CD4-positive, CD25-positive, alpha-beta regulatory T cell (primary cell): ENCODE measurements around the gene PDGFD. TPM values are rescaled to one million over a fixed set of nuclear protein-coding genes. Genes with fewer than 3 reads are reported as not detected.

Source experiments
- ATAC-seq, 2 donors: fragments of 150-1000 bp; cut with Tn5 transposase; one replicate each; pipeline ENCODE4 v1.10.0; 2021; ENCODE audit warnings: low read depth in 2 of 2, moderate number of reproducible peaks in 2 of 2, moderate library complexity in 1 of 2
- DNase-seq, 3 donors: peaks; one replicate each; pipeline versions ENCODE4 v3.0.0 to v3.0.0-alpha.2; 2012 to 2022; ENCODE audit warnings: mixed read lengths in 1 of 3
- H3K27ac ChIP-seq: one replicate; pipeline ENCODE4 v1.7.0; 2013; ENCODE audit warnings: mild to moderate bottlenecking, low read length; ENCODE audit not compliant: insufficient read depth, poor library complexity, severe bottlenecking
- H3K27me3 ChIP-seq: one replicate; pipeline ENCODE4 v1.7.0; 2013; ENCODE audit warnings: low read length; ENCODE audit not compliant: control insufficient read depth, insufficient read depth
- H3K36me3 ChIP-seq: one replicate; pipeline ENCODE4 v1.7.0; 2013; ENCODE audit warnings: mild to moderate bottlenecking, low read length, moderate library complexity; ENCODE audit not compliant: control insufficient read depth, insufficient read depth
- H3K4me1 ChIP-seq: 2 replicates; pipeline ENCODE4 v1.7.0; 2013; ENCODE audit warnings: mild to moderate bottlenecking, low read length; ENCODE audit not compliant: insufficient read depth, control insufficient read depth, poor library complexity, severe bottlenecking
- H3K4me3 ChIP-seq: one replicate; pipeline ENCODE4 v1.7.0; 2013; ENCODE audit warnings: low read depth, mild to moderate bottlenecking, low read length, moderate library complexity
- H3K9me3 ChIP-seq, 2 experiments: 1 replicate in 1 of 2; 2 replicates in 1 of 2; pipeline ENCODE4 v1.7.0; 2013; ENCODE audit warnings: low read length in 2 of 2, mild to moderate bottlenecking in 1 of 2, moderate library complexity in 1 of 2; ENCODE audit not compliant: control insufficient read depth in 2 of 2
- H3K27ac Mint-ChIP-seq, 3 donors: one replicate each; pipeline ENCODE4 v1.8.0; 2020 to 2022; ENCODE audit warnings: mild to moderate bottlenecking in 3 of 3, mixed read lengths in 3 of 3, moderate library complexity in 2 of 3
- H3K27me3 Mint-ChIP-seq: one replicate; pipeline ENCODE4 v1.8.0; 2022; ENCODE audit warnings: mild to moderate bottlenecking, mixed read lengths
- H3K36me3 Mint-ChIP-seq: one replicate; pipeline ENCODE4 v1.8.0; 2020; ENCODE audit warnings: mixed read lengths
- H3K4me1 Mint-ChIP-seq, 4 donors: one replicate each; pipeline ENCODE4 v1.8.0; 2020 to 2022; ENCODE audit warnings: mixed read lengths in 4 of 4, mild to moderate bottlenecking in 1 of 4
- H3K4me3 Mint-ChIP-seq, 4 donors: one replicate each; pipeline ENCODE4 v1.8.0; 2020 to 2022; ENCODE audit warnings: mild to moderate bottlenecking in 4 of 4, mixed read lengths in 4 of 4, moderate library complexity in 3 of 4
- H3K9me3 Mint-ChIP-seq, 7 donors: one replicate each; pipeline ENCODE4 v1.8.0; 2020 to 2022; ENCODE audit warnings: mixed read lengths in 7 of 7, mild to moderate bottlenecking in 3 of 7, moderate library complexity in 2 of 7
- polyA plus RNA-seq, 4 donors: library from polyadenylated mRNA; unstranded; fragments of 300-500 nt; fragmentation: Illumina TruSeq; gene quantifications; one replicate each; pipeline ENCODE4 v1.2.3, GENCODE V29; 2021
- total RNA-seq: library from RNA; stranded (reverse); gene quantifications from one replicate; pipeline ENCODE4 v1.2.3, GENCODE V29; 2022

The PDGFD gene
- total and polyA plus RNA-seq, 5 donors from 2014 or later = 0.05 TPM; not detected in 4

GRCh38 chr11:103881584-103881983 lies 282.4 kb downstream of the PDGFD start:
- Histone ChIP-seq H3K9me3 (no peaks in the 10 kb centered on the region), H3K27ac (no peak overlapping the region), H3K4me3 (no peak overlapping the region), H3K36me3 (no peaks in the 10 kb centered on the region), H3K4me1 (no peaks in the 10 kb centered on the region), H3K27me3 (no peaks in the 10 kb centered on the region)
- ATAC-seq (no peak), DNase-seq (no peak)
- no peaks in the 10 kb centered on the region for H3K4me1 Mint-ChIP-seq
- H3K27ac Mint-ChIP-seq = no peak overlapping the region
- H3K4me3 Mint-ChIP-seq = no peak overlapping the region
- H3K27me3 Mint-ChIP-seq = no peaks in the 10 kb centered on the region
- no peaks in the 10 kb centered on the region for H3K36me3 Mint-ChIP-seq
- H3K9me3 Mint-ChIP-seq = peaks cover 0 to 10% (median 2%) of the 10 kb centered on the region in 7 donors

- no peaks in the 10 kb centered on the region for H3K27me3 Mint-ChIP-seq
- H3K27ac ChIP-seq = no peak overlapping the region
- ATAC-seq = no peak
- no peaks in the 10 kb centered on the region for H3K36me3 ChIP-seq
- no peaks in the 10 kb centered on the region for H3K36me3 Mint-ChIP-seq
- H3K4me1 ChIP-seq = no peaks in the 10 kb centered on the region
- DNase-seq = no peak
- H3K27me3 ChIP-seq = no peaks in the 10 kb centered on the region
- H3K27ac Mint-ChIP-seq = no peak overlapping the region
- peaks cover 0 to 10% (median 2%) of the 10 kb centered on the region in 7 donors for H3K9me3 Mint-ChIP-seq
- H3K9me3 ChIP-seq = no peaks in the 10 kb centered on the region
- no peak overlapping the region for H3K4me3 ChIP-seq
- no peak overlapping the region for H3K4me3 Mint-ChIP-seq
- no peaks in the 10 kb centered on the region for H3K4me1 Mint-ChIP-seq
Observed at GRCh38 chr11:103880968-103881367, 283.0 kb downstream of the PDGFD start.

- no peak overlapping the region for H3K27ac Mint-ChIP-seq
- H3K9me3 Mint-ChIP-seq = peaks cover 0 to 10% (median 2%) of the 10 kb centered on the region in 7 donors
- H3K9me3 ChIP-seq = no peaks in the 10 kb centered on the region
- no peaks in the 10 kb centered on the region for H3K36me3 ChIP-seq
- H3K4me1 Mint-ChIP-seq = no peaks in the 10 kb centered on the region
- H3K36me3 Mint-ChIP-seq = no peaks in the 10 kb centered on the region
- H3K4me3 ChIP-seq = no peak overlapping the region
- no peaks in the 10 kb centered on the region for H3K4me1 ChIP-seq
- H3K27me3 ChIP-seq = no peaks in the 10 kb centered on the region
- H3K27ac ChIP-seq = no peak overlapping the region
- ATAC-seq (no peak), DNase-seq (no peak)
- no peaks in the 10 kb centered on the region for H3K27me3 Mint-ChIP-seq
- H3K4me3 Mint-ChIP-seq = no peak overlapping the region
Observed at GRCh38 chr11:103878646-103879045, 285.3 kb downstream of the PDGFD start.

GRCh38 chr11:103877221-103877620 lies 286.7 kb downstream of the PDGFD start:
- Histone ChIP-seq H3K4me1 (no peaks in the 10 kb centered on the region), H3K9me3 (no peaks in the 10 kb centered on the region), H3K27ac (no peak overlapping the region), H3K4me3 (no peak overlapping the region), H3K36me3 (no peaks in the 10 kb centered on the region), H3K27me3 (no peaks in the 10 kb centered on the region)
- DNase-seq (no peak), ATAC-seq (no peak)
- peaks cover 0 to 10% (median 2%) of the 10 kb centered on the region in 7 donors for H3K9me3 Mint-ChIP-seq
- H3K4me1 Mint-ChIP-seq = no peaks in the 10 kb centered on the region
- H3K27me3 Mint-ChIP-seq = no peaks in the 10 kb centered on the region
- H3K27ac Mint-ChIP-seq = no peak overlapping the region
- H3K36me3 Mint-ChIP-seq = no peaks in the 10 kb centered on the region
- no peak overlapping the region for H3K4me3 Mint-ChIP-seq

GRCh38 chr11:103875855-103876510 lies 288.0 kb downstream of the PDGFD start:
- no peaks in the 10 kb centered on the region for H3K27me3 ChIP-seq
- H3K4me1 ChIP-seq = no peaks in the 10 kb centered on the region
- DNase-seq (no peak), ATAC-seq (no peak)
- Mint-ChIP-seq H3K4me1 (no peaks in the 10 kb centered on the region), H3K27ac (no peak overlapping the region), H3K36me3 (no peaks in the 10 kb centered on the region), H3K4me3 (no peak overlapping the region), H3K27me3 (no peaks in the 10 kb centered on the region), H3K9me3 (peaks cover 0 to 10% (median 2%) of the 10 kb centered on the region in 7 donors)
- no peak overlapping the region for H3K27ac ChIP-seq
- no peaks in the 10 kb centered on the region for H3K9me3 ChIP-seq
- H3K36me3 ChIP-seq = no peaks in the 10 kb centered on the region
- no peak overlapping the region for H3K4me3 ChIP-seq

GRCh38 chr11:103872748-103873147 lies 291.2 kb downstream of the PDGFD start:
- Mint-ChIP-seq H3K36me3 (no peaks in the 10 kb centered on the region), H3K9me3 (peaks cover 0 to 6% (median 0%) of the 10 kb centered on the region in 7 donors), H3K27me3 (no peaks in the 10 kb centered on the region), H3K27ac (no peak overlapping the region), H3K4me3 (no peak overlapping the region), H3K4me1 (no peaks in the 10 kb centered on the region)
- ATAC-seq (no peak), DNase-seq (no peak)
- Histone ChIP-seq H3K4me1 (no peaks in the 10 kb centered on the region), H3K36me3 (no peaks in the 10 kb centered on the region), H3K4me3 (no peak overlapping the region), H3K27ac (no peak overlapping the region), H3K27me3 (no peaks in the 10 kb centered on the region), H3K9me3 (no peaks in the 10 kb centered on the region)

- H3K27me3 Mint-ChIP-seq = no peaks in the 10 kb centered on the region
Observed at GRCh38 chr11:103871923-103872551, 291.9 kb downstream of the PDGFD start.

GRCh38 chr11:103870821-103871309 lies 293.1 kb downstream of the PDGFD start:
- DNase-seq (no peak), ATAC-seq (no peak)
- no peaks in the 10 kb centered on the region for H3K36me3 Mint-ChIP-seq
- Histone ChIP-seq H3K36me3 (no peaks in the 10 kb centered on the region), H3K4me3 (no peak overlapping the region), H3K9me3 (no peaks in the 10 kb centered on the region), H3K4me1 (no peaks in the 10 kb centered on the region), H3K27me3 (no peaks in the 10 kb centered on the region), H3K27ac (no peak overlapping the region)
- H3K27ac Mint-ChIP-seq = peak overlapping the region in 1 of 3 donors; percentile 0
- H3K4me1 Mint-ChIP-seq = no peaks in the 10 kb centered on the region
- peaks cover 0 to 3% (median 0%) of the 10 kb centered on the region in 7 donors for H3K9me3 Mint-ChIP-seq
- no peak overlapping the region for H3K4me3 Mint-ChIP-seq
- H3K27me3 Mint-ChIP-seq = no peaks in the 10 kb centered on the region

More at GRCh38 chr11:103871923-103872551, 291.9 kb downstream of the PDGFD start:
- H3K9me3 Mint-ChIP-seq = peaks cover 0 to 3% (median 0%) of the 10 kb centered on the region in 7 donors
- no peaks in the 10 kb centered on the region for H3K27me3 ChIP-seq
- no peaks in the 10 kb centered on the region for H3K36me3 ChIP-seq
- no peak overlapping the region for H3K27ac Mint-ChIP-seq
- no peak overlapping the region for H3K27ac ChIP-seq
- no peaks in the 10 kb centered on the region for H3K36me3 Mint-ChIP-seq
- H3K4me3 Mint-ChIP-seq = peak overlapping the region in 1 of 4 donors; percentile 10
- H3K9me3 ChIP-seq = no peaks in the 10 kb centered on the region
- H3K4me1 ChIP-seq = no peaks in the 10 kb centered on the region
- DNase-seq = no peak
- H3K4me3 ChIP-seq = no peak overlapping the region
- no peaks in the 10 kb centered on the region for H3K4me1 Mint-ChIP-seq
- ATAC-seq = no peak
